Measurements from ENCODE around the gene NDUFC2. TPM values are rescaled to one million over a fixed set of nuclear protein-coding genes. Genes with fewer than 3 reads are reported as not detected.

Gene NDUFC2
- total and polyA plus RNA-seq, 2 of the 8 experiments (the other 6 are each of a cell fraction or from before 2014, with no cell fraction given): 216 to 356 TPM

DNA sequence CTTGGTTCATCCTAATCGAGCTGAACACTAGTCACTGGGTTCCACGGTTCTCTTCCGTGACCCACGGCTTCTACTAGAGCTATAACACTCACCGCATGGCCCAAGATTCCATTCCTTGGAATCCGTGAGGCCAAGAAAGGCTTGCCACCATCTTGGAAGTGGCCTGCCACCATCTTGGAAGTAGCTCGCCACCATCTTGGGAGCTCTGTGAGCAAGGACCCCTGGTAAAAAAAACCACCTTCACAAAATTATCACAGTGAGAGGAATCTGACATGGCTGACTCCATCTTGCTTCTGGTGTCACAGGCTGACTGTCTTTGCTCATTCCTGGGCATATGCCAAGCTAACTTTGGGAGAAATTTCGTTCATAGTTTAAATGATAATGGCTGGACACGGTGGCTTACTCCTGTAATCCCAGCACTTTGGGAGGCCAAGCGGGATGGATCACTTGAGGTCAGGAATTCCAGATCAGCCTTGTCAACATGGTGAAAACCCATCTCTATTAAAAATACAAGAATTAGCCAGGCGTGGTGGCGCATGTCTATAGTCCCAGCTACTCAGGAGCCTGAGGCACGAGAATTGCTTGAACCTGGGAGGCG lies 37.7 kb downstream of the NDUFC2 start:
- H3K4me3 ChIP-seq (ENCODE audit: extremely low read depth in 1 of 4, insufficient read depth in 2 of 4, low read depth in 3 of 4, low read length in 4 of 4): no peak overlapping the region
- peak overlapping the region; percentile 48; the same call in 1 of the 2 replicates for H2BK20ac ChIP-seq (ENCODE audit: low read length)
- H3K27me3 ChIP-seq (replicated peaks in 1 of 4; ENCODE audit: control insufficient read depth in 3 of 4, extremely low read depth in 1 of 4, insufficient read depth in 3 of 4, low read length in 3 of 4): no peaks in the 10 kb centered on the region
- no peak overlapping the region for H3K27ac ChIP-seq (ENCODE audit: low read depth, low read length)
- POLR2A ChIA-PET (ENCODE audit: partially characterized antibody): interaction anchor here (0.7 to 2.2 kb wide), 2 partner anchors 8 to 20 kb away, joined by 3 to 6 read pairs; no protein-coding TSS in a partner anchor
- H2BK120ac ChIP-seq (replicated peaks; ENCODE audit: low read depth, low read length): no peak overlapping the region
- H4K8ac ChIP-seq (ENCODE audit: extremely low read depth, insufficient read depth, low read length): no peak overlapping the region
- no peak overlapping the region for H3K56ac ChIP-seq (replicated peaks; ENCODE audit: insufficient read length, low read depth, low read length)
- no peak overlapping the region for H4K91ac ChIP-seq (replicated peaks; ENCODE audit: insufficient read length, low read length)
- no peak overlapping the region for H2BK5ac ChIP-seq (ENCODE audit: low read depth, low read length)
- H3K23me2 ChIP-seq (ENCODE audit: low read depth, low read length): peaks cover 2% of the 10 kb centered on the region; the same call in 1 of the 2 replicates
- no peak overlapping the region for H3K18ac ChIP-seq (ENCODE audit: extremely low read depth, low read length)
- H4K20me1 ChIP-seq (replicated peaks in 1 of 2; ENCODE audit: control insufficient read depth in 1 of 2, insufficient read depth in 2 of 2, low read length in 2 of 2): no peaks in the 10 kb centered on the region
- no peak overlapping the region for H2AK5ac ChIP-seq (ENCODE audit: low read depth, low read length)
- no peaks in the 10 kb centered on the region for H3K9me3 ChIP-seq (ENCODE audit: insufficient read depth in 2 of 2, low read depth in 1 of 2, low read length in 1 of 2)
- H3K79me2 ChIP-seq (ENCODE audit: control insufficient read depth in 1 of 2, insufficient read depth in 2 of 2, low read length in 2 of 2): no peaks in the 10 kb centered on the region
- DNase-seq (ENCODE audit: low read depth in 1 of 2, low spot score in 2 of 2): no peak
- no peak overlapping the region for H3K23ac ChIP-seq (ENCODE audit: insufficient read length)
- no peak overlapping the region for H4K5ac ChIP-seq (ENCODE audit: insufficient read length, low read depth, low read length)
- H3K4me1 ChIP-seq (replicated peaks in 1 of 4; ENCODE audit: control insufficient read depth in 3 of 4, insufficient read depth in 4 of 4, low read length in 3 of 4): peaks cover 0 to 11% (median 5%) of the 10 kb centered on the region in 4 experiments; a peak in 4 of 7 replicates
- H3K36me3 ChIP-seq (ENCODE audit: control insufficient read depth in 2 of 4, insufficient read depth in 4 of 4, low read length in 3 of 4): no peaks in the 10 kb centered on the region
- CTCF ChIA-PET (ENCODE audit: partially characterized antibody): interaction anchor here (1.2 to 2.1 kb wide), 4 partner anchors 11 to 42 kb away, joined by 3 to 5 read pairs (median 3); partner anchors contain the start of gene THRSP
- H3K4ac ChIP-seq (replicated peaks; ENCODE audit: insufficient read length, low read depth, low read length): no peak overlapping the region
- no peak overlapping the region for H3K14ac ChIP-seq (ENCODE audit: insufficient read length)
- 91% methylated on average over 14 of the region's 14 CpGs; no CpG with 5 or more reads in 1 of the 2 experiments for WGBS, 2 experiments (ENCODE audit: extremely low coverage in 1 of 2, insufficient coverage in 1 of 2, insufficient read length in 1 of 2, insufficient replicate concordance in 2 of 2, low coverage in 1 of 2, low lambda C conversion rate in 2 of 2, missing lambda C conversion rate in 1 of 2)
- H2BK12ac ChIP-seq (ENCODE audit: low read depth, low read length): peak overlapping the region; percentile 50; the same call in 1 of the 2 replicates
- H2AFZ ChIP-seq (ENCODE audit: low read length): peak overlapping the region; percentile 82; the same call in 1 of the 2 replicates
- H3K9ac ChIP-seq (replicated peaks in 1 of 4; ENCODE audit: extremely low read depth in 1 of 4, low read depth in 3 of 4, low read length in 3 of 4): no peak overlapping the region
- FAIRE-seq: no peak
- no peaks in the 10 kb centered on the region for H3K79me1 ChIP-seq (ENCODE audit: low read depth, low read length)
- TF ChIP-seq TAF7 (optimal IDR thresholded peaks at IDR 0.05; ENCODE audit: borderline replicate concordance, low read depth, low read length) (no peak), YY1 (IDR thresholded peaks at IDR 0.05; ENCODE audit: low read depth, low read length) (peak; percentile 78)
- peak overlapping the region; percentile 40; the same call in 1 of the 2 replicates for H2BK15ac ChIP-seq (ENCODE audit: low read length)
- H3K4me2 ChIP-seq (ENCODE audit: insufficient read depth in 1 of 2, low read depth in 2 of 2, low read length in 2 of 2): no peak overlapping the region

Data from H1 (cell line).